Kidney (tissue), 14 donors: Measurements from ENCODE around the gene OTUD3. TPM values are rescaled to one million over a fixed set of nuclear protein-coding genes. Genes with fewer than 3 reads are reported as not detected.

Source experiments
- DNase-seq, 5 donors: peaks; one replicate each; pipeline ENCODE4 v3.0.0-alpha.2; 2013 to 2020
- FAIRE-seq: peaks from 2 replicates; lab custom pipeline; 2012; peaks lifted over from hg19 to GRCh38; lab: Jason Lieb, UNC
- H3K27ac ChIP-seq, 2 donors: one replicate each; pipeline ENCODE4 v1.7.0; 2013; ENCODE audit warnings: low read depth in 2 of 2, low read length in 2 of 2, inconsistent platforms in 1 of 2
- H3K27me3 ChIP-seq: one replicate; pipeline ENCODE4 v1.7.1; 2013; ENCODE audit warnings: low read length, inconsistent platforms; ENCODE audit not compliant: control insufficient read depth, insufficient read depth
- H3K36me3 ChIP-seq, 3 donors: one replicate each; pipeline versions ENCODE4 v1.7.0 to v1.7.1; 2013; ENCODE audit warnings: low read length in 3 of 3, control low read depth in 1 of 3, inconsistent platforms in 1 of 3; ENCODE audit not compliant: insufficient read depth in 3 of 3, control insufficient read depth in 2 of 3
- H3K4me1 ChIP-seq, 3 donors: one replicate each; pipeline versions ENCODE4 v1.7.0 to v1.7.1; 2013; ENCODE audit warnings: low read length in 3 of 3, inconsistent platforms in 1 of 3, low read depth in 1 of 3; ENCODE audit not compliant: control insufficient read depth in 2 of 3, insufficient read depth in 2 of 3
- H3K4me3 ChIP-seq, 3 donors: one replicate each; pipeline versions ENCODE4 v1.7.0 to v1.8.1; 2013; ENCODE audit warnings: low read length in 3 of 3, control low read depth in 1 of 3, inconsistent platforms in 1 of 3
- H3K9ac ChIP-seq, 3 donors: one replicate each; pipeline versions ENCODE4 v1.7.0 to v1.7.1; 2013; ENCODE audit warnings: low read length in 3 of 3, control low read depth in 1 of 3, inconsistent platforms in 1 of 3
- H3K9me3 ChIP-seq, 3 donors: one replicate each; pipeline versions ENCODE4 v1.7.0 to v1.7.1; 2013; ENCODE audit warnings: low read length in 3 of 3, control low read depth in 1 of 3, inconsistent platforms in 1 of 3; ENCODE audit not compliant: control insufficient read depth in 2 of 3, insufficient read depth in 1 of 3
- intact Hi-C: fragments of 100-400 bp; cut with DNase I; formaldehyde crosslinking; loops from one replicate; pipeline ENCODE4 v1.11.1; 2022
- polyA plus RNA-seq: library from polyadenylated mRNA; stranded (reverse); fragments of 350-450 nt; fragmentation: Illumina TruSeq; extraction: RNeasy Lipid Tissue Mini Kit (QIAGEN cat#74804); gene quantifications from one replicate; pipeline ENCODE4 v1.2.3, GENCODE V29; 2014; ENCODE audit warnings: low read depth, low replicate concordance; ENCODE audit not compliant: insufficient read depth
- total RNA-seq: library from RNA; stranded (reverse); fragmentation: NEBNext Ultra II Directional; extraction: Animal tissue kit (Norgen Biotek cat#: 25700); gene quantifications from one replicate; pipeline ENCODE4 v1.2.1, GENCODE V29; 2021
- TF ChIP-seq, protein P1 (sequence below): IDR thresholded peaks from 3 replicates; pipeline ENCODE4 v1.5.1; 2012; ENCODE audit warnings: mild to moderate bottlenecking, moderate library complexity, borderline replicate concordance; ENCODE audit not compliant: insufficient read depth; ENCODE audit errors: extremely low read depth
- donor health status: control.
- donor health status: control.
- donor health status: control.
- donor health status: control.
- donor health status: control.
- donor health status: DM: yes; HTN: yes; CAD: no.
- donor health status: Normal renal cell carcinoma (clear cell type).

Gene OTUD3
- total and polyA plus RNA-seq, 2 donors from 2014 or later, result 2.5 to 12.9 TPM

DNA sequence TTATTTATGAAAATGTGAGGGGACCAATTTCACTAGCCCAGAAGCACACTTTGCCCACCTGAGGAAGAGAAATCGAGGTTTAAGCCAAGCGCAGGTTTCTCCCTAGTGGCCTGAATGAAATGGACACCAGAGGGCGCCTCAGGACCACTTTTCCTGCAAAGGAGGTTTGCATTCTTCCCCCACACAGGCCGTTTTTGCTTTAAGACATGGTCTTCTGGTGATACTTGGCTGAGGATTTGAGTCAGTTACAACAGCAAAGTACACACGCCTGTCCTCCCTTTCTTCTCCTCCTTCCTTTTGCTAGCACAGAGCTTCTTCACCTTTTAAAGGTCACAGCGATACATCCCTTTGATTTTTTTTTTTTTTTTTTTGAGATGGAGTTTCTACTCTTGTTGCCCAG is 35.9 kb downstream of the OTUD3 start:
- TF ChIP-seq, protein P1, sequence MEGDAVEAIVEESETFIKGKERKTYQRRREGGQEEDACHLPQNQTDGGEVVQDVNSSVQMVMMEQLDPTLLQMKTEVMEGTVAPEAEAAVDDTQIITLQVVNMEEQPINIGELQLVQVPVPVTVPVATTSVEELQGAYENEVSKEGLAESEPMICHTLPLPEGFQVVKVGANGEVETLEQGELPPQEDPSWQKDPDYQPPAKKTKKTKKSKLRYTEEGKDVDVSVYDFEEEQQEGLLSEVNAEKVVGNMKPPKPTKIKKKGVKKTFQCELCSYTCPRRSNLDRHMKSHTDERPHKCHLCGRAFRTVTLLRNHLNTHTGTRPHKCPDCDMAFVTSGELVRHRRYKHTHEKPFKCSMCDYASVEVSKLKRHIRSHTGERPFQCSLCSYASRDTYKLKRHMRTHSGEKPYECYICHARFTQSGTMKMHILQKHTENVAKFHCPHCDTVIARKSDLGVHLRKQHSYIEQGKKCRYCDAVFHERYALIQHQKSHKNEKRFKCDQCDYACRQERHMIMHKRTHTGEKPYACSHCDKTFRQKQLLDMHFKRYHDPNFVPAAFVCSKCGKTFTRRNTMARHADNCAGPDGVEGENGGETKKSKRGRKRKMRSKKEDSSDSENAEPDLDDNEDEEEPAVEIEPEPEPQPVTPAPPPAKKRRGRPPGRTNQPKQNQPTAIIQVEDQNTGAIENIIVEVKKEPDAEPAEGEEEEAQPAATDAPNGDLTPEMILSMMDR, result peak; percentile 89
- peak; percentile 83 to 94 (median 87) for DNase-seq
- Histone ChIP-seq H3K9ac (no peak overlapping the region), H3K36me3 (peaks cover 0 to 13% (median 9%) of the 10 kb centered on the region in 3 donors), H3K27ac (no peak overlapping the region), H3K4me3 (no peak overlapping the region), H3K9me3 (no peaks in the 10 kb centered on the region), H3K4me1 (peaks cover 0 to 2% (median 0%) of the 10 kb centered on the region in 3 donors), H3K27me3 (no peaks in the 10 kb centered on the region)
- intact Hi-C loops, result loop anchor here (5.0 kb wide), 1 partner anchor 234 kb away; no protein-coding TSS in a partner anchor
- FAIRE-seq, result no peak

DNA sequence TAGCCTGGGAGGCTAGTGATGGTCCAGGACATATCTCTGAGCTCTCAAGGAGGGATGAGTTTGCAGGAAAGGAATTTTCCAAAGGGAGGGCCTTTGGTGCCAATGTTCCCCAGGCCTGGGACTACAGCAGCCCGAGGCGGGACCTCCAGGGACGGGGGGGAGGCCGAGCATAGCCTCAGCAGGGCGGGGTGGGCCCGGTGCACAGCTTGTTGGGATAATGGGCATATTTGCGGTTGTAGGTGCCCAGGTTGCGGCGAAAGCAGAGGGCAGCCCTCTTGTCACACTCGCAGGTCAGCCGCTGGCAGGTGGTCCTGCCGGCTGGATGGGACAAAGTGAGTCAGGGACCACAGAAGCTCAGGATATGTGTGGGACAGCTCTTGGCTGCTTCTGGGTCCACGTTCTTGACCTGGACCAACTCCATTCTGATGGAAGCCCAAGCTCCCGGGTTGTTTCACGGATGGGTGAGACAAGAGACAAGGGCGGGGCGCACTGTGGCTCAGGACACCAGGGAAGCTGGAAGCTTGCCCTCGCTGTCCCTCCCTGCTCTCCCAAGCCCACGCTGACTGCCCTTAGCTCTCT is 38.0 kb downstream of the OTUD3 start:
- no peak for DNase-seq
- intact Hi-C loops, result no loop called here

DNA sequence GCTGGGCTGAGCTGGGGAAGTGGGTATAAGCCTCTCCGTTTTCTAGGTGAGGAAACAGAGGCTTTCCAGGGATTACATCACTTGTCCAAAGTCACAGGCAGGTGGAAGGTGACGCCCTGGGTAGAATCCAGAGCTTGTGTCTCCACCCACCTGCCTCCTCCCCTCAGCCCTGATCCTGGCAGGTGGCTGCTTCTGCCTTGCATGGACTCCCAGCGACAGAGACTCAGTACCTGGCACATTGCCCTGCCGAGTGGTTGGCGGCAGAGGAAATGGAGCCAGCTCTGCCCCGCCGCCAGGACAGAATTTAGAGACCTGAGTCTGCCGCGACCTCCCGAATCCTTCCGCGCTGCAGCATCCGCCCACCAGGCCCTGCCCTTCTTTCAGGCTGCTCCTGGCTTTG is 39.1 kb downstream of the OTUD3 start:
- no peak for FAIRE-seq
- Histone ChIP-seq H3K9me3 (no peaks in the 10 kb centered on the region), H3K4me1 (peaks cover 0 to 2% (median 0%) of the 10 kb centered on the region in 3 donors), H3K9ac (no peak overlapping the region), H3K27me3 (no peaks in the 10 kb centered on the region), H3K4me3 (no peak overlapping the region), H3K27ac (no peak overlapping the region), H3K36me3 (no peaks in the 10 kb centered on the region)
- DNase-seq, result no peak
- intact Hi-C loops, result no loop called here
- TF ChIP-seq, protein P1, result no peak

More for the DNA sequence above, 38.0 kb downstream of the OTUD3 start:
- H3K27me3 ChIP-seq, result no peaks in the 10 kb centered on the region
- peaks cover 0 to 2% (median 0%) of the 10 kb centered on the region in 3 donors for H3K4me1 ChIP-seq
- TF ChIP-seq, protein P1, result no peak
- H3K36me3 ChIP-seq, result peaks cover 0 to under 1% (median 0%) of the 10 kb centered on the region in 3 donors
- no peaks in the 10 kb centered on the region for H3K9me3 ChIP-seq
- FAIRE-seq, result no peak
- H3K27ac ChIP-seq, result no peak overlapping the region
- no peak overlapping the region for H3K9ac ChIP-seq
- no peak overlapping the region for H3K4me3 ChIP-seq
